ENCODE results near the gene RFX3.

The RFX3 gene

DNA sequence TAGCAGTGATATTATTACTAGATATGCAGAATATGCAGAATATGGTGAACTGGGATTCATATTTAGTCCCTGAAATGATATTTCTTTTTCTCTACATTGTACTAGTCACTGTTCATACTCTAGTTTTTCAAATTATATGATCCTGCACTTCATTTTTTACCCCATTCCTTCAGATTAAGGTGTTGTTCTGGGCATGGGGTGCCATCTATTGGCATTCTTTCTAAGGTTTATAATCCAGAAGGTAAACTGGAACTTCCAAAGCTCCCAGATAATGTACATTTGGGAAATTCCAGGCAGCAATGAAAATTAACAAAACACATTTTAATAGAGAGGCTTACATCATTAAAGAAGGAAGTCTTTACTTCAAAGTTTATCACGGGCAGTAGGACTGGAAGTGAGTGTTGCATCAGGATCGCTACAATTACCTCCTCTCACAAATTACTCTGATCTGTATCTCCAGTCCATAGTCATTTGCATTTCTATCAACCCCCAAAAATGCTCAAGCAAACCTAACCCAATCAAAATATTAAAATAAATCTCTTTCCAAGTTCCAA lies 12.5 kb downstream of the RFX3 start:
- no peak for DNase-seq

DNA sequence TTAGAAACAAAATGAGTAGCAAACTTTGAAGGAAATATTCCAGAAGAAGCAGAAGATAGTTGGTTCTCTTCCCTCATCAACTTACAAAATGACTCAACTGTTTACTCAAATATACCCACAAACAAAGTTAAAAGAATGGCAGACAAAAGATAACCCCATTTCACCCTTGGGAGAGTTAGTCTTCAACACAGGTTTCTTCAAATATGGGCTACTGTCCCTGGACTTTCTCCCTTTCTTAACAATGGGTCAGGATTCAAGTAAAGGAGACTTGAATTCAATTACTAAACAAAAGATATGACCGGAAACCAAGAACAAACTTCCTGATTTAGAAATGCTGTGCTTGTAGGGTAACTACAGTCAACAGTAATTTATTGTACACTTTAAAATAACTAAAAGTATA lies 14.2 kb downstream of the RFX3 start:
- DNase-seq: no peak

DNA sequence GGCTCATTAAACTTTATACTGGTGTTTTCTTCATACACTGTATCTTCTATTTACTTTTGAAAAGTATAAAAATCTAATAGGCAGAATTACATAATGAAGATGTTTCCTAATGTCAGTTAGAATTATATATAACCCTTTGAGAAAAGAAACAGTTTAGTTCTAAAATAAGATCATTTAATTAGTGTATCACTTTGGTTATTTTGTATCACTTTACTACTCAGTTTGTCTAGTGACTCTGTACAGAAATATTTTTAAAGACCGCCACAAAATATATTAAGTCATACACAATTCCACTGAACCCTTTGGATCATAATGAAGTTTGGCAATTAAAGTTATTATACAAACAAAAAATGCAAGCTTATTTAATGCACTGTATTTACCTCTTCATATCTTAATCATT lies 15.0 kb downstream of the RFX3 start:
- no peak for DNase-seq

DNA sequence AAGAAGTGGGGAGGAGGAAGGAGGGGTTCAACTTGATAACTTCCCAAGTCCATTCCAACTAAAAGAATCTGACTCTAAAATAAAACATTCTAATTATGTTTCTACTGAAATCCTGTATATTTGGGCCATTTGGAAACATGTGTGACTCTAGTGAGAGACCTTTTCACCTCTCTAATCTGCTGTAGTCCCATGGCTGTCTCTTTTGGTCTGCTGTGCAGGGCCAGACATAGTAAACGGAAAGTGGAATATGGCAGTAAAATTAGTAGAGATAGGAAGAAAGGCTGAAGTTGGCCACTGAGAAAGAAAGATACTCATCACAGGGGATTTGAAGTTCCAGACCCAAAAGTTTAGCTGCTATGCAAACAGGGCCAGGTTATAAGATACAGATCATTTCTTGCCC lies 15.9 kb downstream of the RFX3 start:
- no peak for DNase-seq

DNA sequence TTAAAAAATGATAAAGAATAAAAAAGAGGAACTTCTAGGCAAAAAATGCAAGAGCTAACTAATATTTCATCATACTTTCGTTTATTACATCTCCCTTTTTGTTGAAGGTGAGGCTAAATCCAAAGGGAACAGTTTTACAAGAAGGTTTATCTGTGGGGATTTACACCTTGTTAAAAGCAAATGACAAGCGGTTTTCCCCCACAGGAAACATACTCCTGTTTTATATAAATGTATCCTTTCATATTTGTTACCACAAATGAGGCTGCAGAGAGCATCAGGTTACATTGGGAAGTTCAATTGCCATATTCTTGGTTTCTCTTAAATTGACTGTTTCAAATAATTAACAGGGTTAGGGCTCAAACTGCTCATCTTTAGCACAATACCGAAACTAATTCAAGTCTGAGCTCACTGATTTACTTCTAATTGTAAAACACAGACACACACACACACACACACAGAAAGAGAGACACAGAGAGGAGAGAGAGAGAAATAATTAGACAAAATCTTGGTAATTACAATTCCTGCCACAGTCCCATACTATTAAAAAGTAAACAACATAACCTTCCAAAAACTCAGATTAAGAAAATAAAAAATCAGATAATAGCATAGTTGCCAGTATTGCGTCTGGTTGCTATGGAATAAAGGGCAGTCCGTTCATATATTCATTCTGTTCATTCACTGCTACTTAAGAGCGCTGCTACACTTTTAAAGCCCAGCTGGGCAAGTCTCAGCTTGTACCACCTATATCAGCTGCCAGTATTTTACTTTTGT lies 17.1 kb downstream of the RFX3 start:
- no peak for DNase-seq

DNA sequence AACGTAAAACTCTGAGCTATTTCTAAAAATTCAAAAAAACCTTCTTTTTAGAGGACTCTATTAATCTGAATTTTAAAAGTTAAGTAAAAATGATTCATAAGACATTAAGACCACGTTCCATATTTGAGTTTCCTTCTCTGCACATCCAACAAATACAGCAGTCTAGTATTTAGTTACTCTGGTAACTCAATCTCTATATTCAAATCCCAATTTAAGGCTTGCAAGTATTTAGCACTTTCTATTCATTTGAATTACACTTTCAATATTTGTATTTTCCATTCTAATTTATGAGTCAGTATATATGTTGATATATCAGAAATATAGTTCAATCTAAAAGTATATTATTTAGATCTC lies 17.7 kb downstream of the RFX3 start:
- DNase-seq: no peak

DNA sequence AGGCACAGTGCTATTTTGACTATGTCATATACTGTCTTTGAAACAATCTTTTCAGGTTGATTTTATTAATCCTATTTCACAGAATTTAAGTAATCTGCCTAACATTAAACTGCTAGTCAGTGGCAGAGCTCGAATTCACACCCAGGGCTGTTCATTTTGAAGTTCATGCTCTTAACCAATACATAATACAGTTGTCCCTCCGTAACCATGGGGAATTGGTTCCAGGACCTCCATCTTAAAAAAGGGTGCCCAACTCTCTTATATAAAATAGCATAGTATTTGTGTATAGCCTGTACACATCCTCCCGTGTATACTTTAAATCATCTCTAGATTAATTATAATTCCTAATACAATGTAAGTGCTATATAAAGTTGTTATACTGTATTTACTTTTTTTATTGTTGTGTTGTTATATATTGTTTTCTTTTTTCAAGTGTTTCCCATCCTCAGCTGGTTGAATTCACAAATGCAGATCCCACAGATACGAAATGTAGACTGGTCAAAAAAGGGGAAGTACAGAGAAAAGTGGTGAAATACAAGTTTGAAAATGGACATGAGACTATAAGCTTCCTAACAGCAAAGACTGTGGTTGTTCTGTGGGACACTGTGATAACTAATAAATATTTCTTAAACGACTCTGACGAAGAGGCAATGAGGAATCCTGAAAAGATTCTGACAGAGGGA lies 18.3 kb downstream of the RFX3 start:
- no peak for DNase-seq

DNA sequence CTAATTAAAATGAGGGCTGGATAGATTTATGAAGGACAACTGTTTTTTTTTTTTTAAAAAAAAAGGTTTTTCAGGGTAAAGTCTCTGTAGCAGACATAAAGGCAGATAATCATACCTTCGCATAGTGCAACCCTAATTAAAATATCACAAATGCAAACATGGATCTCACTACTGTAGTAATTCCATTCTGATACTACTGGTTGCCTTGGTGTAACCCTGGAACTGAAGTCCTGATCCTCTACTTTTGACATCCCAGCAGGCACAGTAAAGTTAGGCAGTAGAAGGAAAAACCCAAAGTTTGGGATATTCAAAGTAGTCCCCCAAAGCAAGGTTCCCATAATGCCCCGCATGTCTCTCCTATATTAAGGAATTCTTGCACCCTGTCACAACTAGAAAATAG lies 19.6 kb downstream of the RFX3 start:
- DNase-seq: no peak

DNA sequence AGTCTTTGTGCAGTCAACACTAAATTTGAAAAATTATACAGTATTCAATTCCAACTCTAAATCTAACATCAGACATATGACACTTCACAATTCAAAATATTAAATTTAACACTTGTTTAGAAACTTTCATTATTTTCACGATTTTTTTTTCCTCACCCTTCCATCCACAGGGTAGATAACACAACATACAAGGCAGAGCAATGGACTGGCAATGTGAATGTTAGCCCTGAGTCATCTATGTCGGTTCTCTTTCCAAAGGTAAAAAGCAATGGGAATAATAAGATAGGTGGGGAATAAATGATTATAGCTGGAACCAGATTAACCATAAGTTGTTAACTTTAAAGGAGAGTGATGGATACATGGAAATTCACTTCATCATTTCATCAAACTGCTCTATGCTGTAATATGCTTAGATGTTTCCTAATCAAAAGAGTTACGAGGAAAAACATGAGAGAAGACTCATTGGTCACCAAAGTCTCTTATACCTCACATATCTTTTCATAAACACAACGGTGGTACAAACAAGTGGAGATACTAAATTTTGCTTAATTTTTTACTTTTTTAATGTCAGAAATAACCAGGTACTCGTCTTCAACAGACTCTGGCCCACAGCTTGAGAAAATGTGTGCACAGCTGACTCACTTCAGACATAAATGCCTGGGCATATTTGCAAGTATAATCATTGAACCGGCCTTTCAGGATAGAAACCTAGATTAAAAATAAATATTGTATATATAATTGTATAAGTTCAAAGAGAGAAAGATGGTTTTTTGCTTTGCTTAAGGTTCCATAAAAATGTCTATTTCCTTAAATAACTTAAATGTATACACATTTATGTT lies 23.0 kb downstream of the RFX3 start:
- no peak for DNase-seq

DNA sequence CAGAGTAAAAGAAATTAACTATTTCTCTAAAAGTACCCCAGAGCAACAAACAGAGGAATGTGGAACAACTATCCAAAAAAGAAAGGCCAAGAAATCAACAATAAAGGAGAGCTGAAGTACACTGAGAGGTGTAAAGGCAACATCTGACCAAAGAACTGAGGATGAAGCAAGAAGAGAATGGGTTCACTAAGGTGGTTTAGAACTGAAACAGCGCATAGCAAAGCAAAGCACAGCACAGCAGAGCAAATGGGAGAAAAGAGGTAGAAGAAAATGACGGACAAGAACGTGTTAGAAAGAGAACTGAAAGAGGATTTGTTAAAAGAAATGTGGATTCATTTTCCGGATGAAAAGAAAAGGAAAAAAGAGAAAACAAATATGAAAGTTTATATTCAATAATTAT lies 25.8 kb downstream of the RFX3 start:
- no peak for DNase-seq

DNA sequence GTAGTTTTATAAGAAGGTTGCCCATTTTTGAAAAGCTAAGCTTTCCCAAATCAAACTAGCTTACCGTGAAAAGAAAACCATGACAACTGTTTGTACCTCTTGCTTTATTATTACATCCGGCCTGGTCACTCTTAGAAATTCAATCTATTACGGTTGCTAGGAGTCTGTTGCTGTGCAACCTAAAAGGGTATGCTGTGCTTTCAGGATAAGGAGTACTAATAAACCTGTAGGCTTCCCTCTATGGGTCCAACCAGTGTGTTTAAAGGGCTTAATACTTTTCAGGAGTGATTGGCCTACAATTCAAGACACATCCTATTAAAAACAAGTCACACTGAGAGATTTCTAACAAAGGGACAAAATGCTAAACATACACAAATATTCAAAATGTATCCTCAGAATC lies 27.1 kb downstream of the RFX3 start:
- DNase-seq: no peak

DNA sequence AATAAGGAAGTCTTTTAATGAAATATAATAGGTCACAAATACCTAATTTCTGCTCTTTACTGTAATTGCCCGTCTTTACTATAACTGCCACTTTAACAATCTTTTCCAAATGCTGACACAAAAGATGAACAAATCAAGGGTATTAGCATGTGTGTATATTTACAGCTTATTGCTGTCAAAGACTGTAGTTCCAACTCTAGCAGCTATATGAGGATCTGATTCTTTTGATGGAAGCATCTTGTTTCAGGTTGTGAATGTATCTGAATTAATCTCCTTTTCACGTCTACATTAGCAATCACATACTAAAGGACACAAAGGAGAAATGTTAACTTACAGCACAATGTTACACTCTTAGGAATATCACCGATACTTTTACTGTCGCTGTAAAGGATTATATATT lies 27.9 kb downstream of the RFX3 start:
- no peak for DNase-seq

DNA sequence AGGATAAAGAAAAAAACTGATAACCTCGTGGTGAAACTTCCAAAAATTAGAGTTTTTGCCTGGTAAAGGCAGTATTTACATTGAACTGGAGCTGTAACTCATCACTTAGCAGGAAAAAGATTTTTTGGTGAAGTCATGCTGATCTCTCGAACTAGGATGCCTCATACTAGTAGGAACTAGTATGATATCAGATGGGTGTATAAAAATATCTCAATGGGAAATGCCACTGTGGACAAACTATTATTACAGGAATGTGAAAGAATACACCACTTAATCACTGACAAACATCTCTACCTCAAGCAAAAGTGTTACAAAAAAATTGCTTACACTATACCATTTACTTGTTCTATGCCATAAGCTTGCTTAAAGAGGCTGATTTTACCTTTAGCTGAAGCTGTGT lies 28.4 kb downstream of the RFX3 start:
- DNase-seq: no peak

DNA sequence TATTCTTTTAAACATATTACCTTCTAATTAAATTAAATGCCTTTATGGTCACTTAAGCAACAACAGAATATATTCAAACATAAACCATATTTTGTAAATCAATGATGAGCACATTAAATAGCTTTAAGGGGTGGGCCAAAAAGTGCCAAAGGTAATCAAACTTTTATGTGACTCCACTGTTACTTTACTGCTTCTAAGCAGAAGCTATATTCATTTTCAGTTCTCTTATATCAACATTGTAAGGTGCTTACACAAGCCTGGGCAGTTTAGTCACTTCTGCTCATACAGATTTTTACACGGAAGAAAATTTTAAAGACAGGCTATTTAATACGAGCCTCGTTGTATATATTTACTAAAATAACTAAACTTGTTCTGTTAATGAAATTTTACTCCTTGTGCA lies 29.9 kb downstream of the RFX3 start:
- no peak for DNase-seq

DNA sequence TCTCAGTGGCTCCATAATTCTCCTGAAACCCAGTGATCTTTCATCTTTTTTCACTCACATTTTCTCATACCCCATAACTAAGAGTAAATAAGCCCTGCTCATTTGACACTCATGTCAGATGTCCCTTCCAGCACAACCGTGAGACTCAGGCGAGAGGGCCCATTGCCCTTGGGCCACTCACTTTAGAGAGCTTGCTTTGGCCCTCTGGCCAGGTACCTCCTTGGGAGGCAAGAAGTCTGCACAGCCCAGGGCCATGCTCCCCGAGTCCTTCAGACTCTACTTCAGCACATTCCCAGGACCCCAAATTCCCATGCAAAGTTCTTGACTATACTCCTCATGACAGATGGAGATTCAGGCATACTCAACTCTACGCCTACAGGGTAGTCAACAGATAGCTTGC lies 33.6 kb downstream of the RFX3 start:
- DNase-seq: no peak

DNA sequence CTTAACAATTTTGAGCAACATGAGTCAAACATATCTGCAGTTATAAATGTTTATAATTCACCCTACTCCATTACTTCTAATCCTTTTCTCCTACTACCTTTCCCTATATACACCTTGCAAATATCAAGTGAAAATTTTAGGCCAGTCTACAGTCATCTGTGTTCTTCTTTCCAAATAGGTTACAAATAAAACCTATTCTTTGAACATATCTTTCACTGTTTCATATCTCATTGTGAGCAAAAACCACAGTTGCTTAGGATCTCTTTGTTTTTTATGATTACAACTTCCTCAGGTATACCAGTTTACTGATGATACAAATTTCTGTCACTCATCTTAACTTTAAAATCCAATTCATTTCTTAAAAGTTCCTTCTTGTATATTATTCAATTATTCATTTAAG lies 34.4 kb downstream of the RFX3 start:
- no peak for DNase-seq

DNA sequence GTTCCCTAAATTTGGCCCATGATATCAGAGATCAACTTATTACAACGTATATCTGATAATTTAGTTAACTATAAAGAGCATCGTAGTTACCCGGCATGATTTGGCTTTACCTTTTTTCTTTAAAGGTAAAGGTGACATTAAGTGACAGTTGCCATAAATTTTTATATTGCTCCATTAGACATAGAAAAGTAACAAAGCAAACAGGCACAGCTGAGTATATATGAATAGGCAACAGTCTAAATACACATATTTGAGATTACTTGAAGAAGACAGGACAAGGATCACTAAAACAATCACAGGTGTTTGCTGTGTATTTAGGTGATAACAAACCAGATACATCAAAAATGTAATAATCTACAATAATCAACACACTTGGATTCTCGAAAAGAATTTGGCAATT lies 34.8 kb downstream of the RFX3 start:
- DNase-seq: no peak

DNA sequence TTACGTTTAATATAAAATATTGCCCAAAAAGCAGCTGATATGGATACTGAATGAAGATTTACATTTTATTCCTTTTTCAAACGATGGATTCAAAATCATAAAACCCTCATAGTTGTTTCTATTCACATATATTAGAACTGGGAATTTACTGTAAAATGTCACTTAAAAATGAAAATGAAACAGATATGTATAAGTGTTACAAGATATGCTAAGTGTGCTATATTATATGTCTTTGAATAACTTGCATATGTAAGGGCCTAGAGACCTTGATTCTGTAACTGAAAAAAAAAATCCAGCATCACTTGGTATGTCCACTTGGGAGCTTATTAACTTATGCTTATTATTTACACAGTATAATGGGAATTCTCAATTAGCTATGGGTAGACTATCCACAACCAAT lies 43.2 kb downstream of the RFX3 start:
- no peak for DNase-seq

DNA sequence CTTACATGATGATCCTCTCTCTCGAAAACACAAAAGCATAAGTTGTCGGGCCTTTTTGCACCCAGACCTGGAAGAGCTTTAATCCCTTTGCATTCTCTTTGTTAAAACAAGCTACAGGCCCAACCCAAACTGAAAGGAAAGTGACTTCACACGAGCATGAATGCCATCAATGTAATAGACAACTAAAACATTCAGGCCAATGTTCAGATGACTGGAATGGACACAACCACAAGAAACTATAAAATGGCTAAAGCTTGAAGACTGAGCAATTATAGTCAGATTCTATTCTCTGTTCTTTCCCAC lies 45.5 kb downstream of the RFX3 start:
- DNase-seq: no peak

DNA sequence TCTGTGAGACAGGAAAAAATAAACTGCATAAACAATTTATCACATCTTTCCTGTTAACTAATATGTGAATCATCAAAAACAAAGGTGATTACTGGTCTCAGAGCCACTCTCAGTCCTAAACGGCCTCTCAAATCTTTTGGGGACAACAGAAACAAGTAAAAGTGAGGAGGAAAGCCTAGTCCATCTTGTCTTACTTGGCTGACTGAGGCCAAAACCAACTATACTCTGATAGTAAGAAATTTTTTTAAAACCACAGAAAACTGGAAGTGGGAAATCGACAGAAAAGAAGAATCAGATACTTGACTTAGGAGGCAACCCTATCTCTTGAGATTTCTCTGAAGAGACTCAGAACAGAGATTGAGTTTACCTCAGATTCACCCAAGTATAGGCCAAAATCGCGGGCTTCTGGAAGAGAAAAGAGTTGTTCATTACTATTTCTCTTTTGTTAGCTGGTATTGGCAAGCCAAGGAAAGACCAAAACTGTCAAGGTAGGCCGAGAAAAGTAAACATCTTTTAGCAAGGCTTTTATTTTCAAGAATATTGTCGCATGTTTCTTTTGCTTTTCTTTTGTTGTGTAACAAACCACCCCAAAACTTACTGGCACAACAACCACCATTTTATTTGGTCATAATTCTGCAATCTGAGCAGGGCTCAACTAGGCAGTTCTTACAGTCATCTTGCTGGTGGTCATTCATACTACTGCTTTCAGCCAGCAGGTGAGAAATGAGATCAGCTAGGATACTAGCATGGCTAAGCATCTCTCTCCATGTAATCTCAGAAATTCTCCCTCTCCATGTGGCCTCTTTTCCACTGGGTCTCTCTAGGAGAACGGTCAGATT lies 46.1 kb downstream of the RFX3 start:
- no peak for DNase-seq

DNA sequence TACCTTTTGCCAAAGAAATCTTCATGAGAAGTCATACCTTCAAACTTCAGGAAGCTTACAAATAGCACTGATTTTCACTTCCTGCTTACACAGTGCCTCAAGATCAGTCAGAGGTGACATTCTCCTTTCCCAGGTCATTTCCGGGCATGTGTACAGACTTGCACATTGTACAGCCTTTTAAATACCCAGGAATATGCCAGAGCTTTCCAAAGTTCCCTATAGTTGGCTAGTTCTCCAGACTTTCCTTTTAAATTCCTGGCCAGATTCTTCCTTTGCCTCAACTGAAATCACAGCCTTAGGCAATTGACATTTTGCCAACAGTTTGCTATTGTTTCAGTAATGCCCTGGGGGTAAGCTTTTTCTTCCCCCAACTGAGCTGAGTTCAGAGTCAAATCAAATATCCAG lies 47.2 kb downstream of the RFX3 start:
- DNase-seq: no peak

DNA sequence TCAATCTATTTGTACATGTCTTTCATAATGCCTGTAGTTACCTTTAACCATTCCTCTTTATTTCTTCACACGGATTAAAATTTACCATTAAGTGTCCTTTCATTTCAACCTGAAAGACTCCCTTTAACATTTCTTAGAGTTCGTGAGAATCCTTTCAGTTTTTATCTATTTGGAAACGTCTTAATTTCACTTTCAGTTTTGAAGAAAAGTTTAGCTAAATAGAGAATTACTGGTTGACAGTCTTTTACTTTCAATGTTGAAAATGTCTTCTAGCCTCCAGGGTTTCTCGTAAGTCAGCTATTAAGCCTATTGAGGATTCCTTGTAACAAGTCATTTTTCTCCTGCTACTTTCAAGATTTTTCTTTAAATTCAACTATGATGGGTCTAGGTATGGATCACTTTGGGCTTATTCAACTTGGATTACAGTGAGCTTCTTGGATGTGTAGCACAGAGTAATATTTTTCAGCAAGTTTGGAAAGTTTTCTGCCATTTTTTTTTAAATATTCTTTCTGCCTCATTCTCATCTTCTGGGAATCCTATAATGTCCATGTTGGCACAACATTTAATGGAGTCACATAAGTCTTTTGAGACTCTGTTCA lies 48.5 kb downstream of the RFX3 start:
- no peak for DNase-seq

Data from activated naive CD4-positive, alpha-beta T cell (primary cell).